HepG2 (cell line): ENCODE data around the gene CLEC16A. TPM values are rescaled to one million over a fixed set of nuclear protein-coding genes. Genes with fewer than 3 reads are reported as not detected.

Experiments
- AKNA ChIP-seq: sonication (generic); formaldehyde crosslinking; IDR thresholded peaks from 2 replicates; pipeline ENCODE4 v1.4.0; 2020; ENCODE audit warnings: missing genetic modification reagents, borderline replicate concordance
- BRF2 ChIP-seq: sonication (generic); formaldehyde crosslinking; IDR thresholded peaks from 2 replicates; pipeline ENCODE4 v1.8.1; 2022; ENCODE audit warnings: mild to moderate bottlenecking, missing genetic modification reagents
- FIP1L1 ChIP-seq: fragments of 200-400 bp; formaldehyde crosslinking; IDR thresholded peaks from 2 replicates; pipeline ENCODE4 v1.6.1; 2018; ENCODE audit warnings: low read depth, mild to moderate bottlenecking, low read length, moderate library complexity, borderline replicate concordance; ENCODE audit not compliant: insufficient read depth
- MEF2D ChIP-seq: sonication (generic); formaldehyde crosslinking; IDR thresholded peaks from 2 replicates; pipeline ENCODE4 v1.5.1; 2020; ENCODE audit warnings: mild to moderate bottlenecking, missing genetic modification reagents
- PCBP1 ChIP-seq: fragments of 200-400 bp; formaldehyde crosslinking; IDR thresholded peaks from 2 replicates; pipeline ENCODE4 v1.6.1; 2017; ENCODE audit warnings: mild to moderate bottlenecking, low read depth, low read length, borderline replicate concordance
- PHF8 ChIP-seq: sonication (generic); formaldehyde crosslinking; IDR thresholded peaks from 2 replicates; pipeline ENCODE4 v1.5.0; 2020; ENCODE audit warnings: missing genetic modification reagents
- SCMH1 ChIP-seq: sonication (generic); formaldehyde crosslinking; IDR thresholded peaks from 2 replicates; pipeline ENCODE4 v1.9.0; 2021; ENCODE audit warnings: missing genetic modification reagents, mild to moderate bottlenecking, borderline replicate concordance
- YEATS4 ChIP-seq: sonication (generic); formaldehyde crosslinking; IDR thresholded peaks from 2 replicates; pipeline ENCODE4 v1.4.0; 2020; ENCODE audit warnings: missing genetic modification reagents, borderline replicate concordance
- ZHX1 ChIP-seq: sonication (generic); formaldehyde crosslinking; IDR thresholded peaks from 2 replicates; pipeline ENCODE4 v1.8.1; 2022; ENCODE audit warnings: low read depth, mild to moderate bottlenecking, missing genetic modification reagents
- ZNF205 ChIP-seq: IDR thresholded peaks from 2 replicates; pipeline ENCODE4 v1.6.1; 2018; ENCODE audit warnings: missing biosample characterization, missing genetic modification reagents
- ZNF34 ChIP-seq: sonication (generic); formaldehyde crosslinking; IDR thresholded peaks from 2 replicates; pipeline ENCODE4 v1.4.0; 2020; ENCODE audit warnings: mild to moderate bottlenecking, missing genetic modification reagents, borderline replicate concordance
- ZNF383 ChIP-seq: sonication (generic); formaldehyde crosslinking; IDR thresholded peaks from 2 replicates; pipeline ENCODE4 v1.4.0; 2020; ENCODE audit warnings: missing genetic modification reagents, mild to moderate bottlenecking, borderline replicate concordance
- ZNF597 ChIP-seq: sonication (generic); formaldehyde crosslinking; IDR thresholded peaks from 2 replicates; pipeline ENCODE4 v1.5.0; 2020; ENCODE audit warnings: missing genetic modification reagents
- polyA plus RNA-seq, 8 experiments: library from polyadenylated mRNA; depleted of rRNA in 3 of 8; stranded (reverse) in 7 of 8; unstranded in 1 of 8; fragments of >200 nt; fragmentation: Illumina TruSeq in 4 of 8; extraction: Trizol in 4 of 8; gene quantifications; 2 replicates each; pipeline versions ENCODE4 v1.2.1 to v1.2.3, GENCODE V29; 2011 to 2016; ENCODE audit warnings: low read depth in 4 of 8, missing spikeins in 1 of 8, mixed read lengths in 1 of 8; ENCODE audit not compliant: insufficient read depth in 1 of 8
- total RNA-seq, 5 experiments: library from RNA; depleted of rRNA; stranded (reverse); fragments of >200 nt; fragmentation: Illumina TruSeq; extraction: Trizol; gene quantifications; 2 replicates each; pipeline ENCODE4 v1.2.3, GENCODE V29; 2016; ENCODE audit warnings: low read depth in 1 of 5
- TF ChIP-seq, protein P1 (sequence below): sonication (generic); formaldehyde crosslinking; IDR thresholded peaks from 2 replicates; pipeline ENCODE4 v1.4.0; 2020; ENCODE audit warnings: missing genetic modification reagents

Gene CLEC16A
- total and polyA plus RNA-seq, 2 of the 13 experiments (the other 11 are each of a cell fraction or from before 2014, with no cell fraction given), result 8.5 to 10.3 TPM

DNA sequence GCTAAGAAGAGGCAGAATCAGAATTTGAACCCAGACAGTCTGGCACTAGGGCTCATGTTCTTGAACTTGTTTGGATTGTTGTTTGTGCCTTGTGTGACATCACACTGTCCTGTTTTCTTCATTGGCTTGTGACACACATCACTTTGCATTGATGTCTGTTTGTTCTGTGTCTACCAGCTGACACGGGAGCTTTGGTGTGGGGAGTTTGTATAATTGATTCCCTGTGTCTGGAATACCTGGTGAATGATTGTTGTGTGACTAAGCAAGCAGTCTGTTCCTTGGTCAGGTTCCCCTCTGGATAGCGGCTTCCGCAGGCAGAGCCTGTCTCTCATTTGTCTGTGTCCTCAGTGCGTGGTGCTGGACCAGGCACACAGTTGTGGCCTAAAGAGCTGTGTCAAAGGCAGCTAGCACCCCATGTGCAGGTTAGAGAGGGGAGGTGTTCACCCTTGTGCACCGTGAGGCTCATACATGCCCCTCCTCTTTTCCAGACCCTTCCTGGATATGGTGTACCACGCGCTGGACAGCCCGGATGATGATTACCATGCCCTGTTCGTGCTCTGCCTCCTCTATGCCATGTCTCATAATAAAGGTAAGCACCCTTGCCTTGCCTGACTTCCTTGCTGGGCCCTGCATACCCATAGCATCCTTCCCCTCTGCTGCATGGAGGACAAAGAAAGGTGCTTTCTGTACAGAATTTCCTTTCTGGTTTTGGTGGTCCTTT, 80.1 kb downstream of the CLEC16A start (continued):
- TF ChIP-seq AKNA (CRISPR knock-in tag) (no peak), MEF2D (no peak), BRF2 (CRISPR knock-in tag) (no peak), PHF8 (CRISPR knock-in tag) (no peak), ZNF597 (no peak), ZHX1 (CRISPR knock-in tag) (no peak), FIP1L1 (no peak), SCMH1 (CRISPR knock-in tag) (no peak), YEATS4 (CRISPR knock-in tag) (no peak), PCBP1 (no peak), ZNF34 (CRISPR knock-in tag) (no peak), ZNF205 (CRISPR knock-in tag) (no peak), ZNF383 (CRISPR knock-in tag) (no peak)
- TF ChIP-seq, protein P1, sequence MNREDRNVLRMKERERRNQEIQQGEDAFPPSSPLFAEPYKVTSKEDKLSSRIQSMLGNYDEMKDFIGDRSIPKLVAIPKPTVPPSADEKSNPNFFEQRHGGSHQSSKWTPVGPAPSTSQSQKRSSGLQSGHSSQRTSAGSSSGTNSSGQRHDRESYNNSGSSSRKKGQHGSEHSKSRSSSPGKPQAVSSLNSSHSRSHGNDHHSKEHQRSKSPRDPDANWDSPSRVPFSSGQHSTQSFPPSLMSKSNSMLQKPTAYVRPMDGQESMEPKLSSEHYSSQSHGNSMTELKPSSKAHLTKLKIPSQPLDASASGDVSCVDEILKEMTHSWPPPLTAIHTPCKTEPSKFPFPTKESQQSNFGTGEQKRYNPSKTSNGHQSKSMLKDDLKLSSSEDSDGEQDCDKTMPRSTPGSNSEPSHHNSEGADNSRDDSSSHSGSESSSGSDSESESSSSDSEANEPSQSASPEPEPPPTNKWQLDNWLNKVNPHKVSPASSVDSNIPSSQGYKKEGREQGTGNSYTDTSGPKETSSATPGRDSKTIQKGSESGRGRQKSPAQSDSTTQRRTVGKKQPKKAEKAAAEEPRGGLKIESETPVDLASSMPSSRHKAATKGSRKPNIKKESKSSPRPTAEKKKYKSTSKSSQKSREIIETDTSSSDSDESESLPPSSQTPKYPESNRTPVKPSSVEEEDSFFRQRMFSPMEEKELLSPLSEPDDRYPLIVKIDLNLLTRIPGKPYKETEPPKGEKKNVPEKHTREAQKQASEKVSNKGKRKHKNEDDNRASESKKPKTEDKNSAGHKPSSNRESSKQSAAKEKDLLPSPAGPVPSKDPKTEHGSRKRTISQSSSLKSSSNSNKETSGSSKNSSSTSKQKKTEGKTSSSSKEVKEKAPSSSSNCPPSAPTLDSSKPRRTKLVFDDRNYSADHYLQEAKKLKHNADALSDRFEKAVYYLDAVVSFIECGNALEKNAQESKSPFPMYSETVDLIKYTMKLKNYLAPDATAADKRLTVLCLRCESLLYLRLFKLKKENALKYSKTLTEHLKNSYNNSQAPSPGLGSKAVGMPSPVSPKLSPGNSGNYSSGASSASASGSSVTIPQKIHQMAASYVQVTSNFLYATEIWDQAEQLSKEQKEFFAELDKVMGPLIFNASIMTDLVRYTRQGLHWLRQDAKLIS (CRISPR knock-in tag), result no peak
